Smooth muscle cell of trachea (primary cell): ENCODE data around the gene RAPGEF6. TPM values are rescaled to one million over a fixed set of nuclear protein-coding genes. Genes with fewer than 3 reads are reported as not detected.

Experiments
- total RNA-seq: library from RNA; depleted of rRNA; stranded (reverse); fragments of >200 nt; gene quantifications from 2 replicates; pipeline ENCODE4 v1.2.1, GENCODE V29; 2014

Gene RAPGEF6, protein sequence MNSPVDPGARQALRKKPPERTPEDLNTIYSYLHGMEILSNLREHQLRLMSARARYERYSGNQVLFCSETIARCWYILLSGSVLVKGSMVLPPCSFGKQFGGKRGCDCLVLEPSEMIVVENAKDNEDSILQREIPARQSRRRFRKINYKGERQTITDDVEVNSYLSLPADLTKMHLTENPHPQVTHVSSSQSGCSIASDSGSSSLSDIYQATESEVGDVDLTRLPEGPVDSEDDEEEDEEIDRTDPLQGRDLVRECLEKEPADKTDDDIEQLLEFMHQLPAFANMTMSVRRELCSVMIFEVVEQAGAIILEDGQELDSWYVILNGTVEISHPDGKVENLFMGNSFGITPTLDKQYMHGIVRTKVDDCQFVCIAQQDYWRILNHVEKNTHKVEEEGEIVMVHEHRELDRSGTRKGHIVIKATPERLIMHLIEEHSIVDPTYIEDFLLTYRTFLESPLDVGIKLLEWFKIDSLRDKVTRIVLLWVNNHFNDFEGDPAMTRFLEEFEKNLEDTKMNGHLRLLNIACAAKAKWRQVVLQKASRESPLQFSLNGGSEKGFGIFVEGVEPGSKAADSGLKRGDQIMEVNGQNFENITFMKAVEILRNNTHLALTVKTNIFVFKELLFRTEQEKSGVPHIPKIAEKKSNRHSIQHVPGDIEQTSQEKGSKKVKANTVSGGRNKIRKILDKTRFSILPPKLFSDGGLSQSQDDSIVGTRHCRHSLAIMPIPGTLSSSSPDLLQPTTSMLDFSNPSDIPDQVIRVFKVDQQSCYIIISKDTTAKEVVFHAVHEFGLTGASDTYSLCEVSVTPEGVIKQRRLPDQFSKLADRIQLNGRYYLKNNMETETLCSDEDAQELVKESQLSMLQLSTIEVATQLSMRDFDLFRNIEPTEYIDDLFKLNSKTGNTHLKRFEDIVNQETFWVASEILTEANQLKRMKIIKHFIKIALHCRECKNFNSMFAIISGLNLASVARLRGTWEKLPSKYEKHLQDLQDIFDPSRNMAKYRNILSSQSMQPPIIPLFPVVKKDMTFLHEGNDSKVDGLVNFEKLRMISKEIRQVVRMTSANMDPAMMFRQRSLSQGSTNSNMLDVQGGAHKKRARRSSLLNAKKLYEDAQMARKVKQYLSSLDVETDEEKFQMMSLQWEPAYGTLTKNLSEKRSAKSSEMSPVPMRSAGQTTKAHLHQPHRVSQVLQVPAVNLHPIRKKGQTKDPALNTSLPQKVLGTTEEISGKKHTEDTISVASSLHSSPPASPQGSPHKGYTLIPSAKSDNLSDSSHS (N-terminal part only)
- total RNA-seq, result 19.4 and 28.7 TPM in 2 replicates

GRCh38 chr5:131634996-131635683 is at the start of gene RAPGEF6:
Gene RAPGEF6 (minus strand): TSS chr5:131635229. CDS start chr5:131635030, 199 bp downstream.

Other genes starting within 250 kb of the RAPGEF6 start
- gene FNIP1, start 161.8 kb upstream of the RAPGEF6 start, total RNA-seq, result 88.3 and 107 TPM in 2 replicates